Measurements from ENCODE around the gene CTH. TPM values are rescaled to one million over a fixed set of nuclear protein-coding genes. Genes with fewer than 3 reads are reported as not detected.
"Not testable (repeated sequence)": the region's sequence is repeated elsewhere in the genome, so short reads cannot be mapped to it uniquely, and the experiment has no call there.

The CTH gene
- total RNA-seq, 1 donor from 2014 or later, result 12.4 TPM

- Mint-ChIP-seq H3K4me1 (peaks cover 23% of the 10 kb centered on the region), H3K36me3 (ENCODE audit: low read depth) (no peaks in the 10 kb centered on the region), H3K9me3 (no peaks in the 10 kb centered on the region), H3K27me3 (ENCODE audit: low read depth) (no peaks in the 10 kb centered on the region), H3K27ac (ENCODE audit: unreplicated experiment) (peak overlapping the region; percentile 99), H3K4me3 (peak overlapping the region; percentile 97)
- no peak for DNase-seq (ENCODE audit: low read depth, low spot score)
- TF ChIP-seq, protein P1, sequence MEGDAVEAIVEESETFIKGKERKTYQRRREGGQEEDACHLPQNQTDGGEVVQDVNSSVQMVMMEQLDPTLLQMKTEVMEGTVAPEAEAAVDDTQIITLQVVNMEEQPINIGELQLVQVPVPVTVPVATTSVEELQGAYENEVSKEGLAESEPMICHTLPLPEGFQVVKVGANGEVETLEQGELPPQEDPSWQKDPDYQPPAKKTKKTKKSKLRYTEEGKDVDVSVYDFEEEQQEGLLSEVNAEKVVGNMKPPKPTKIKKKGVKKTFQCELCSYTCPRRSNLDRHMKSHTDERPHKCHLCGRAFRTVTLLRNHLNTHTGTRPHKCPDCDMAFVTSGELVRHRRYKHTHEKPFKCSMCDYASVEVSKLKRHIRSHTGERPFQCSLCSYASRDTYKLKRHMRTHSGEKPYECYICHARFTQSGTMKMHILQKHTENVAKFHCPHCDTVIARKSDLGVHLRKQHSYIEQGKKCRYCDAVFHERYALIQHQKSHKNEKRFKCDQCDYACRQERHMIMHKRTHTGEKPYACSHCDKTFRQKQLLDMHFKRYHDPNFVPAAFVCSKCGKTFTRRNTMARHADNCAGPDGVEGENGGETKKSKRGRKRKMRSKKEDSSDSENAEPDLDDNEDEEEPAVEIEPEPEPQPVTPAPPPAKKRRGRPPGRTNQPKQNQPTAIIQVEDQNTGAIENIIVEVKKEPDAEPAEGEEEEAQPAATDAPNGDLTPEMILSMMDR (conservative IDR thresholded peaks at IDR 0.05), result no peak
Measured at GRCh38 chr1:70411360-70411844, 334 bp downstream of the CTH start.

DNA sequence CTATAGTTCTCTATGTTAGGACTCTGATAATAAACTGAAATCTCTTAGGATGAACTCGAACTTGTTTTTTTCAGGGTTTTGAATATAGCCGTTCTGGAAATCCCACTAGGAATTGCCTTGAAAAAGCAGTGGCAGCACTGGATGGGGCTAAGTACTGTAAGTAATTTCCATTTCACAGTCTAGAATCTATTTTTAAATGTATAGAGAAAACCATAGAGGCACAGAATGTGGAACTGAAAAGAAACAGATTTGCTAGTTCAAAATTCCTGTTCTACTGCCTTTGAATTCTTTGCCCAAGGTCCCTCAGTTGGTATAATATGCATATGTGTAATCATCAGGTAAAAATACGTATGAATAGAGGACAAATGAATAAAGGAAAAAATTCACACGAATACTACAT is 4.8 kb downstream of the CTH start:
- Mint-ChIP-seq H3K27me3 (ENCODE audit: low read depth) (no peaks in the 10 kb centered on the region), H3K4me1 (peaks cover 16% of the 10 kb centered on the region), H3K27ac (ENCODE audit: unreplicated experiment) (no peak overlapping the region), H3K36me3 (ENCODE audit: low read depth) (peaks cover 9% of the 10 kb centered on the region), H3K4me3 (no peak overlapping the region), H3K9me3 (no peaks in the 10 kb centered on the region)
- TF ChIP-seq, protein P1 (conservative IDR thresholded peaks at IDR 0.05), result no peak
- DNase-seq (ENCODE audit: low read depth, low spot score), result no peak

DNA sequence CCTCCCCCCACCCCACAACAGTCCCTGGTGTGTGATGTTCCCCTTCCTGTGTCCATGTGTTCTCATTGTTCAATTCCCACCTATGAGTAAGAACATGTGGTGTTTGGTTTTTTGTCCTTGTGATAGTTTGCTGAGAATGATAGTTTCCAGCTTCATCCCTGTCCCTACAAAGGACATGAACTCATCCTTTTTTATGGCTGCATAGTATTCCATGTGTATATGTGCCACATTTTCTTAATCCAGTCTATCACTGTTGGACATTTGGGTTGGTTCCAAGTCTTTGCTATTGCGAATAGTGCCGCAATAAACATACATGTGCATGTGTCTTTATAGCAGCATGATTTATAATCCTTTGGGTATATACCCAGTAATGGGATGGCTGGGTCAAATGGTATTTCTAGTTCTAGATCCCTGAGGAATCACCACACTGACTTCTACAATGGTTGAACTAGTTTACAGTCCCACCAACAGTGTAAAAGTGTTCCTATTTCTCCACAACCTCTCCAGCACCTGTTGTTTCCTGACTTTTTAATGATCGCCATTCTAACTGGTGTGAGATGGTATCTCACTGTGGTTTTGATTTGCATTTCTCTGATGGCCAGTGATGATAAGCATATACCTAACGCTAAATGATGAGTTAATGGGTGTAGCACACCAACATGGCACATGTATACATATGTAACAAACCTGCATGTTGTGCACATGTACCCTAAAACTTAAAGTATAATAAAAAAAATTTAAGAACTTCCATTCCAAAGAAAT is 8.1 kb downstream of the CTH start:
- H3K27ac Mint-ChIP-seq (ENCODE audit: unreplicated experiment); H3K36me3 Mint-ChIP-seq (ENCODE audit: low read depth): not testable (repeated sequence)

DNA sequence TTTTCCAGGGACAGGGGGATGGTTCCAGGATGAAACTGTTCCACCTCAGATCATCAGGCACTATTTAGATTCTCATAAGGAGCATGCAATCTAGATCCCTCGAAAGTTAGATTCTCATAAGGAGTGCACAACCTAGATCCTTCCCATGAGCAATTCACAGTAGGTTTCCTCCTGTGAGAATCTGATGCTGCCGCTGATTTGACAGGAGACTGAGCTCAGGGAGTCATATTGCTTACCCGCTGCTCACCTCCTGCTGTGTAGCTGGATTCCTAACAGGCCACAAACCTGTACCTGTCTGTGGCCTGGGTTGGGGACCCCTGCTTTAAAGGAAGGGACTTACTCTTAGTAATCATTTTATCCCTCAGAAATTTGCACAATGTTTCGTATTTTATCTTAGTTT is 9.3 kb downstream of the CTH start:
- TF ChIP-seq, protein P1 (conservative IDR thresholded peaks at IDR 0.05), result no peak
- peaks cover 11% of the 10 kb centered on the region for H3K36me3 Mint-ChIP-seq (ENCODE audit: low read depth)
- no peaks in the 10 kb centered on the region for H3K4me1 Mint-ChIP-seq
- no peak for DNase-seq (ENCODE audit: low read depth, low spot score)
- no peak overlapping the region for H3K27ac Mint-ChIP-seq (ENCODE audit: unreplicated experiment)
- no peaks in the 10 kb centered on the region for H3K27me3 Mint-ChIP-seq (ENCODE audit: low read depth)
- H3K4me3 Mint-ChIP-seq, result no peak overlapping the region
- no peaks in the 10 kb centered on the region for H3K9me3 Mint-ChIP-seq

More for the DNA sequence above, 8.1 kb downstream of the CTH start:
- H3K4me1 Mint-ChIP-seq; DNase-seq (ENCODE audit: low read depth, low spot score); H3K4me3 Mint-ChIP-seq; H3K9me3 Mint-ChIP-seq; H3K27me3 Mint-ChIP-seq (ENCODE audit: low read depth): not testable (repeated sequence)

- H3K27me3 Mint-ChIP-seq (ENCODE audit: low read depth), result no peaks in the 10 kb centered on the region
- DNase-seq (ENCODE audit: low read depth, low spot score), result no peak
- H3K9me3 Mint-ChIP-seq, result no peaks in the 10 kb centered on the region
- no peaks in the 10 kb centered on the region for H3K4me1 Mint-ChIP-seq
- H3K27ac Mint-ChIP-seq (ENCODE audit: unreplicated experiment), result no peak overlapping the region
- TF ChIP-seq, protein P1 (conservative IDR thresholded peaks at IDR 0.05), result no peak
- peaks cover 16% of the 10 kb centered on the region for H3K36me3 Mint-ChIP-seq (ENCODE audit: low read depth)
- no peak overlapping the region for H3K4me3 Mint-ChIP-seq
Measured at GRCh38 chr1:70426154-70427131, 15.4 kb downstream of the CTH start.
